GM18870 (cell line): ENCODE data around the gene FIZ1.
"Not testable (repeated sequence)": the region's sequence is repeated elsewhere in the genome, so short reads cannot be mapped to it uniquely, and the experiment has no call there.

ENCODE experiments used
- ATAC-seq: cut with Tn5 transposase; IDR thresholded peaks from one replicate; pipeline ENCODE4 v1.9.1; 2021; ENCODE audit warnings: moderate library complexity; ENCODE audit not compliant: unreplicated experiment

FIZ1 gene

GRCh38 chr19:55578031-55578760, 21.1 kb downstream of the FIZ1 start:
- ATAC-seq, result no peak

GRCh38 chr19:55576746-55577145, 22.6 kb downstream of the FIZ1 start:
- ATAC-seq, result no peak

- ATAC-seq, result not testable (repeated sequence)
Observed at GRCh38 chr19:55573929-55574328, 25.4 kb downstream of the FIZ1 start.

- ATAC-seq, result not testable (repeated sequence)
Observed at GRCh38 chr19:55569477-55569876, 29.8 kb downstream of the FIZ1 start.

GRCh38 chr19:55567708-55568328, 31.5 kb downstream of the FIZ1 start:
- ATAC-seq, result no peak

GRCh38 chr19:55566823-55567222, 32.5 kb downstream of the FIZ1 start:
- no peak for ATAC-seq

GRCh38 chr19:55563261-55563690, 36.0 kb downstream of the FIZ1 start:
- ATAC-seq, result no peak

GRCh38 chr19:55559684-55560083, 39.6 kb downstream of the FIZ1 start:
- no peak for ATAC-seq

- ATAC-seq, result no peak
Observed at GRCh38 chr19:55554741-55555152, 44.6 kb downstream of the FIZ1 start.

GRCh38 chr19:55554302-55554701, 45.0 kb downstream of the FIZ1 start:
- no peak for ATAC-seq

- ATAC-seq, result no peak
Observed at GRCh38 chr19:55553217-55554182, 45.8 kb downstream of the FIZ1 start.

- ATAC-seq, result no peak
Observed at GRCh38 chr19:55552620-55553019, 46.7 kb downstream of the FIZ1 start.

GRCh38 chr19:55552206-55552605, 47.1 kb downstream of the FIZ1 start:
- ATAC-seq, result no peak

- ATAC-seq, result no peak
Observed at GRCh38 chr19:55550321-55550650, 49.0 kb downstream of the FIZ1 start.

- ATAC-seq, result no peak
Observed at GRCh38 chr19:55549500-55550320, 49.6 kb downstream of the FIZ1 start.

GRCh38 chr19:55546822-55547614, 52.3 kb downstream of the FIZ1 start:
- ATAC-seq, result no peak

GRCh38 chr19:55546011-55546410, 53.3 kb downstream of the FIZ1 start:
- no peak for ATAC-seq

- no peak for ATAC-seq
Observed at GRCh38 chr19:55545443-55545842, 53.9 kb downstream of the FIZ1 start, which contains the start of gene SBK3. TSS of gene SBK3 (minus strand) at chr19:55545543. CDS start at chr19:55545543, 0 bp downstream.

GRCh38 chr19:55544776-55545439, 54.4 kb downstream of the FIZ1 start:
- ATAC-seq, result no peak
